K562 (cell line): ENCODE results near the gene BCR. TPM values are rescaled to one million over a fixed set of nuclear protein-coding genes. Genes with fewer than 3 reads are reported as not detected.

Experiments
- ATAC-seq: fragments of 200-7000 bp; cut with Tn5 transposase; 3 replicates; pipeline ENCODE4 v1.9.1; 2020; ENCODE audit warnings: moderate library complexity
- BruUV-seq: library from RNA; stranded (reverse); fragments of 400-500 nt; replicated peaks from 2 replicates; lab custom pipeline; 2021; lab: Mats Ljungman, UMichigan
- CTCF ChIA-PET: fragments of 300-600 bp; formaldehyde crosslinking; extraction: SDS; loops from one replicate; lab custom pipeline; 2021; ENCODE audit warnings: low intra/inter-chr PET ratio; lab: Yijun Ruan, JAX
- POLR2A ChIA-PET: fragments of 300-600, 350-650 bp; sonication (Branson Sonifier 250); formaldehyde crosslinking; extraction: SDS; loops from one replicate; lab custom pipeline; 2021; ENCODE audit warnings: antibody characterized with exemption, inconsistent platforms; lab: Yijun Ruan, JAX
- DNase-seq, 4 experiments: peaks; one replicate each; pipeline versions ENCODE4 v3.0.0 to v3.0.0-alpha.2; 2011 to 2018; ENCODE audit warnings: low spot score in 3 of 4, mixed read lengths in 3 of 4; ENCODE audit errors: extremely low read depth in 1 of 4
- FAIRE-seq: peaks from 2 replicates; lab custom pipeline; 2011; peaks lifted over from hg19 to GRCh38; lab: Jason Lieb, UNC
- H2AFZ ChIP-seq: 2 replicates; pipeline ENCODE4 v1.6.0; 2011; ENCODE audit warnings: low read depth, low read length, control low read depth, inconsistent platforms
- H3K27ac ChIP-seq: fragments of 200-600 bp; 3 replicates; pipeline ENCODE4 v1.8.0; 2011; ENCODE audit warnings: low read depth, mild to moderate bottlenecking, control low read depth, inconsistent platforms, low read length, moderate library complexity, mixed read lengths; ENCODE audit errors: extremely low read depth
- H3K27me3 ChIP-seq, 2 experiments: fragments of 300-600 bp in 1 of 2; 2 replicates in 1 of 2; 3 replicates in 1 of 2; pipeline versions ENCODE4 v1.6.0 to v1.8.0; 2011; ENCODE audit warnings: inconsistent platforms in 2 of 2, low read length in 2 of 2, mild to moderate bottlenecking in 1 of 2, mixed read lengths in 1 of 2, moderate library complexity in 1 of 2; ENCODE audit not compliant: control insufficient read depth in 2 of 2, insufficient read depth in 2 of 2
- H3K36me3 ChIP-seq: fragments of 300-600 bp; 3 replicates; pipeline ENCODE4 v1.8.0; 2011; ENCODE audit warnings: mild to moderate bottlenecking, low read length, inconsistent platforms; ENCODE audit not compliant: control insufficient read depth, insufficient read depth
- H3K4me1 ChIP-seq, 2 experiments: fragments of 200-600 bp in 1 of 2; replicated peaks in 1 of 2; 2 replicates in 1 of 2; 3 replicates in 1 of 2; pipeline versions ENCODE4 v1.5.1 to v1.8.0; 2011; ENCODE audit warnings: inconsistent platforms in 2 of 2, low read length in 2 of 2, mild to moderate bottlenecking in 1 of 2, mixed read lengths in 1 of 2, moderate library complexity in 1 of 2; ENCODE audit not compliant: control insufficient read depth in 2 of 2, insufficient read depth in 2 of 2
- H3K4me2 ChIP-seq: 2 replicates; pipeline ENCODE4 v1.6.1; 2011; ENCODE audit warnings: low read length, control low read depth, inconsistent platforms, mixed read lengths; ENCODE audit not compliant: insufficient read depth
- H3K4me3 ChIP-seq: fragments of 200-600 bp; sonication (generic), shearing (Covaris generic); 2 replicates; pipeline ENCODE4 v1.5.1; 2016; ENCODE audit warnings: control low read depth, inconsistent platforms
- H3K79me2 ChIP-seq: fragments of 200-600 bp; 3 replicates; pipeline ENCODE4 v1.8.0; 2011; ENCODE audit warnings: low read length, inconsistent platforms; ENCODE audit not compliant: control insufficient read depth, insufficient read depth
- H3K9ac ChIP-seq, 2 experiments: 2 replicates each; pipeline versions ENCODE4 v1.6.0 to v1.6.1; 2011; ENCODE audit warnings: low read depth in 2 of 2, low read length in 2 of 2, control low read depth in 1 of 2, inconsistent platforms in 1 of 2, mild to moderate bottlenecking in 1 of 2, mixed read lengths in 1 of 2; ENCODE audit not compliant: insufficient read depth in 1 of 2
- H3K9me1 ChIP-seq: one replicate; pipeline ENCODE4 v1.6.0; 2011; ENCODE audit warnings: inconsistent platforms, mild to moderate bottlenecking, low read length, moderate library complexity; ENCODE audit not compliant: control insufficient read depth, insufficient read depth
- H3K9me3 ChIP-seq: replicated peaks from 2 replicates; pipeline ENCODE4 v1.5.1; 2011; ENCODE audit warnings: low read depth, low read length, inconsistent platforms; ENCODE audit not compliant: control insufficient read depth, insufficient read depth
- H4K20me1 ChIP-seq: replicated peaks from 2 replicates; pipeline ENCODE4 v1.6.1; 2011; ENCODE audit warnings: low read length, inconsistent platforms, mixed read lengths; ENCODE audit not compliant: control insufficient read depth, insufficient read depth
- BHLHE40 ChIP-seq: IDR thresholded peaks from 2 replicates; pipeline ENCODE4 v1.6.1; 2011; ENCODE audit warnings: low read length, improper control_type of control experiment
- CTCF ChIP-seq, 3 experiments: IDR thresholded peaks in 2 of 3; conservative IDR thresholded peaks in 1 of 3; 2 replicates each; pipeline ENCODE4 v1.5.1; 2011 to 2012; ENCODE audit warnings: low read length in 3 of 3, mild to moderate bottlenecking in 3 of 3, control low read depth in 2 of 3, improper control_type of control experiment in 1 of 3, inconsistent platforms in 1 of 3, low read depth in 1 of 3, mixed read lengths in 1 of 3, moderate library complexity in 1 of 3; ENCODE audit not compliant: insufficient read depth in 2 of 3
- CXXC5 ChIP-seq: fragments of 250-450 bp; sonication (Bioruptor Pico); IDR thresholded peaks from 2 replicates; pipeline ENCODE4 v1.8.0; 2022; ENCODE audit warnings: inconsistent platforms, mild to moderate bottlenecking, moderate library complexity
- ELF1 ChIP-seq: fragments of 200-800 bp; sonication (Bioruptor generic); IDR thresholded peaks from 2 replicates; pipeline ENCODE4 v1.6.1; 2016; ENCODE audit warnings: missing genetic modification characterization, missing compliant biosample characterization
- ETV6 ChIP-seq, 3 experiments: fragments of 150-350 bp in 1 of 3; sonication (generic) in 1 of 3; formaldehyde crosslinking in 1 of 3; IDR thresholded peaks; 2 replicates each; pipeline versions ENCODE4 v1.6.1 to v1.8.0; 2014 to 2022; ENCODE audit warnings: borderline replicate concordance in 2 of 3, low read depth in 2 of 3, antibody characterized with exemption in 1 of 3, low read length in 1 of 3, mild to moderate bottlenecking in 1 of 3, missing genetic modification reagents in 1 of 3
- FOXJ2 ChIP-seq: fragments of 200-800 bp; sonication (Bioruptor generic); IDR thresholded peaks from 2 replicates; pipeline ENCODE4 v1.6.1; 2016; ENCODE audit warnings: missing genetic modification characterization, missing compliant biosample characterization
- GTF2A2 ChIP-seq: IDR thresholded peaks from 2 replicates; pipeline ENCODE4 v1.6.1; 2016; ENCODE audit warnings: mild to moderate bottlenecking, missing genetic modification characterization, missing compliant biosample characterization
- HNRNPL ChIP-seq: fragments of 200-400 bp; formaldehyde crosslinking; IDR thresholded peaks from 2 replicates; pipeline ENCODE4 v1.6.1; 2017; ENCODE audit warnings: low read depth, mild to moderate bottlenecking, low read length
- NEUROD1 ChIP-seq: fragments of 150-350 bp; IDR thresholded peaks from 2 replicates; pipeline ENCODE4 v1.6.1; 2014; ENCODE audit warnings: borderline replicate concordance, low read length, low read depth; ENCODE audit not compliant: partially characterized antibody
- NFE2L1 ChIP-seq: fragments of 450-650 bp; IDR thresholded peaks from 2 replicates; pipeline ENCODE4 v1.6.1; 2016; ENCODE audit warnings: missing genetic modification characterization, low read depth, mild to moderate bottlenecking, missing compliant biosample characterization, moderate library complexity, borderline replicate concordance
- PREB ChIP-seq: sonication (generic); formaldehyde crosslinking; IDR thresholded peaks from 2 replicates; pipeline ENCODE4 v1.8.1; 2023; ENCODE audit warnings: mild to moderate bottlenecking, missing genetic modification reagents
- RB1 ChIP-seq: fragments of 450-650 bp; IDR thresholded peaks from 2 replicates; pipeline ENCODE4 v1.6.1; 2017; ENCODE audit warnings: low read depth, mild to moderate bottlenecking
- SIX5 ChIP-seq, 2 experiments: IDR thresholded peaks; 2 replicates each; pipeline ENCODE4 v1.6.1; 2011; ENCODE audit warnings: low read length in 2 of 2, borderline replicate concordance in 1 of 2, low read depth in 1 of 2, mild to moderate bottlenecking in 1 of 2, moderate library complexity in 1 of 2; ENCODE audit not compliant: insufficient read depth in 1 of 2
- SMARCA4 ChIP-seq: fragments of 450-650 bp; IDR thresholded peaks from 2 replicates; pipeline ENCODE4 v1.6.1; 2016
- SPI1 ChIP-seq: IDR thresholded peaks from 2 replicates; pipeline ENCODE4 v1.6.1; 2011; ENCODE audit warnings: low read depth, low read length, control low read depth, borderline replicate concordance
- ZBTB26 ChIP-seq: fragments of 450-650 bp; formaldehyde crosslinking; IDR thresholded peaks from 2 replicates; pipeline ENCODE4 v1.4.0; 2022; ENCODE audit warnings: missing genetic modification characterization
- ZC3H8 ChIP-seq: fragments of 450-650 bp; IDR thresholded peaks from 2 replicates; pipeline ENCODE4 v1.6.1; 2017
- WGBS: fragments of 100-300 bp; shearing (Covaris generic); methylation state at CpG from one replicate; pipeline ENCODE4 v1.1.6; 2016; ENCODE audit warnings: low coverage, mixed read lengths; ENCODE audit not compliant: insufficient coverage; ENCODE audit errors: missing lambda C conversion rate; 5-methylcytosine and 5-hydroxymethylcytosine counted together
- in situ Hi-C: fragments of 300-500 bp; cut with MboI; formaldehyde crosslinking; loops from 4 replicates; pipeline ENCODE4 v1.15.0; 2018; ENCODE audit warnings: inconsistent platforms, mixed read lengths
- intact Hi-C: fragments of 100-400 bp; cut with micrococcal nuclease; formaldehyde crosslinking; loops from 2 replicates; pipeline ENCODE4 v1.14.2; 2022
- polyA plus RNA-seq, 8 experiments: library from polyadenylated mRNA; depleted of rRNA in 4 of 8; stranded (reverse) in 5 of 8; unstranded in 3 of 8; fragments of >200 nt; fragmentation: Nextera tagmentation in 2 of 8; fragmentation: Illumina TruSeq in 1 of 8; extraction: Ambion mirVana in 2 of 8; extraction: Trizol in 1 of 8; gene quantifications; 2 replicates each; pipeline versions ENCODE4 v1.2.1 to v1.2.3, GENCODE V29; 2011 to 2014; ENCODE audit warnings: inconsistent platforms in 1 of 8, missing spikeins in 1 of 8
- total RNA-seq, 7 experiments: library from RNA; depleted of rRNA in 6 of 7; stranded (reverse); fragments of >200 nt in 6 of 7; fragmentation: Illumina TruSeq in 2 of 7; extraction: Trizol in 2 of 7; gene quantifications; 2 replicates each; pipeline versions ENCODE4 v1.2.1 to v1.2.3, GENCODE V29; 2011 to 2021; ENCODE audit warnings: low replicate concordance in 1 of 7

BCR gene
- total and polyA plus RNA-seq, 9 of the 15 experiments (the other 6 are each of a cell fraction or from before 2014, with no cell fraction given) = 0.41 to 150 (median 45.6) TPM

GRCh38 chr22:23264610-23265367 is 84.5 kb downstream of the BCR start:
- peak in 2 of 4 experiments; percentile 66 to 67 for DNase-seq
- ATAC-seq = no peak
- in situ Hi-C loops (no loop called here), intact Hi-C loops (no loop called here)
- Histone ChIP-seq H2AFZ (no peak overlapping the region), H3K9ac (peak overlapping the region in 1 of 2 experiments; percentile 27; a peak in 2 of 4 replicates), H3K4me3 (no peak overlapping the region), H3K27me3 (no peaks in the 10 kb centered on the region), H3K4me2 (no peak overlapping the region), H4K20me1 (peaks cover 47% of the 10 kb centered on the region), H3K79me2 (no peaks in the 10 kb centered on the region), H3K9me3 (no peaks in the 10 kb centered on the region), H3K36me3 (peaks cover 94% of the 10 kb centered on the region), H3K4me1 (peaks cover 0 to 41% of the 10 kb centered on the region in 2 experiments; a peak in 4 of 5 replicates), H3K27ac (no peak overlapping the region), H3K9me1 (peaks cover 17% of the 10 kb centered on the region)
- CTCF ChIA-PET = interaction anchor here (0.6 kb wide), 1 partner anchor 67 kb away, joined by 4 read pairs; no protein-coding TSS in a partner anchor
- POLR2A ChIA-PET = interaction anchor here (0.5 to 11.2 kb wide), 25 partner anchors 11 to 553 kb away, joined by 3 to 193 read pairs (median 4); partner anchors contain the start of gene RAB36
- TSS peak; percentile 12 for BruUV-seq
- FAIRE-seq = no peak
- WGBS = 91% methylated on average over 19 of the region's 19 CpGs
- no peak for TF ChIP-seq ZC3H8
- TF ChIP-seq ZBTB26 (CRISPR knock-in tag) = no peak
- peak; percentile 40 for TF ChIP-seq NEUROD1
- TF ChIP-seq ETV6 (IDR thresholded peaks at IDR 0.05; ENCODE audit: borderline replicate concordance in 1 of 2, low read depth in 2 of 2, low read length in 1 of 2) = peak in 1 of 2 experiments; percentile 9; a peak in 1 of 4 replicates
- TF ChIP-seq ETV6 (CRISPR knock-in tag; IDR thresholded peaks at IDR 0.05; ENCODE audit: borderline replicate concordance) = no peak
- TF ChIP-seq CTCF (IDR thresholded peaks at IDR 0.05 in 2 of 3, conservative IDR thresholded peaks at IDR 0.05 in 1 of 3; ENCODE audit: insufficient read depth in 2 of 3, low read depth in 1 of 3, low read length in 3 of 3) = peak in 1 of 3 experiments; percentile 2; a peak in 1 of 6 replicates
- TF ChIP-seq NFE2L1 (tag) = no peak
- peak; percentile 28; the same call in 1 of the 2 replicates for TF ChIP-seq RB1
- TF ChIP-seq HNRNPL = no peak
- TF ChIP-seq SPI1 = 0 out of 2 replicates have a peak, but pooled peaks have one; percentile 16
- TF ChIP-seq CXXC5 (CRISPR knock-in tag) = no peak
- no peak for TF ChIP-seq GTF2A2 (tag)
- TF ChIP-seq SMARCA4 = no peak
- TF ChIP-seq BHLHE40 = peak; percentile 1; the same call in 1 of the 2 replicates
- no peak for TF ChIP-seq FOXJ2 (tag)
- no peak for TF ChIP-seq PREB (CRISPR knock-in tag)
- peak in 1 of 2 experiments; percentile 19; a peak in 1 of 4 replicates for TF ChIP-seq SIX5 (IDR thresholded peaks at IDR 0.05; ENCODE audit: borderline replicate concordance in 1 of 2, insufficient read depth in 1 of 2, low read depth in 1 of 2, low read length in 2 of 2)
- TF ChIP-seq ELF1 (tag) = no peak
